ENCODE measurements around the gene TLE2. TPM values are rescaled to one million over a fixed set of nuclear protein-coding genes. Genes with fewer than 3 reads are reported as not detected.

TLE2 gene
- total RNA-seq, result 0.33 and 1.7 TPM in 2 replicates

GRCh38 chr19:3029065-3029923 is at the start of gene TLE2:
TLE2 (minus strand) TSS chr19:3029280; CDS start chr19:3028904, 376 bp downstream.

GRCh38 chr19:3062165-3063105 is 33.4 kb upstream of the TLE2 start, which contains the start of gene TLE5:
TLE5 (minus strand) TSS chr19:3062495; CDS start chr19:3062200, 295 bp downstream.

GRCh38 chr19:2977001-2977745 is 51.9 kb downstream of the TLE2 start, which contains the start of gene TLE6:
TLE6 (plus strand) TSS chr19:2977564; CDS start chr19:2978234, 670 bp downstream.

Other genes with a start within 250 kb of the TLE2 start
- 29.7 and 38.3 TPM in 2 replicates for gene SGTA, start 246.0 kb downstream of the TLE2 start, total RNA-seq
- gene THOP1, start 243.8 kb downstream of the TLE2 start, total RNA-seq, result 101 and 173 TPM in 2 replicates
- 1.9 and 3.6 TPM in 2 replicates for gene ZNF554, start 209.4 kb downstream of the TLE2 start, total RNA-seq
- 5.9 and 12.1 TPM in 2 replicates for gene ZNF555, start 187.8 kb downstream of the TLE2 start, total RNA-seq
- gene ZNF556, start 161.9 kb downstream of the TLE2 start, total RNA-seq, result 0.12 and 0.22 TPM in 2 replicates
- 4.0 and 4.6 TPM in 2 replicates for gene ZNF57, start 128.4 kb downstream of the TLE2 start, total RNA-seq
- gene ZNF77, start 84.3 kb downstream of the TLE2 start, total RNA-seq, result 4.7 and 5.4 TPM in 2 replicates
- gene TLE6, start 51.7 kb downstream of the TLE2 start, total RNA-seq, result 0.12 and 0.33 TPM in 2 replicates
- gene TLE5, start 33.2 kb upstream of the TLE2 start, total RNA-seq, result 88.9 and 127 TPM in 2 replicates
- 66.1 and 71.6 TPM in 2 replicates for gene GNA11, start 65.1 kb upstream of the TLE2 start, total RNA-seq
- 0.11 and 0.50 TPM in 2 replicates for gene GNA15, start 106.8 kb upstream of the TLE2 start, total RNA-seq
- gene S1PR4, start 149.5 kb upstream of the TLE2 start, total RNA-seq, result under 0.01 TPM in 1 of 2 replicates, not detected in the other
- gene NCLN, start 156.7 kb upstream of the TLE2 start, total RNA-seq, result 67.2 and 85.1 TPM in 2 replicates
- not detected in 2 replicates for gene CELF5, start 195.4 kb upstream of the TLE2 start, total RNA-seq